ENCODE results near the gene CST9. TPM values are rescaled to one million over a fixed set of nuclear protein-coding genes. Genes with fewer than 3 reads are reported as not detected.

The CST9 gene
- total and polyA plus RNA-seq, 9 of the 15 experiments (the other 6 are each of a cell fraction or from before 2014, with no cell fraction given): not detected

DNA sequence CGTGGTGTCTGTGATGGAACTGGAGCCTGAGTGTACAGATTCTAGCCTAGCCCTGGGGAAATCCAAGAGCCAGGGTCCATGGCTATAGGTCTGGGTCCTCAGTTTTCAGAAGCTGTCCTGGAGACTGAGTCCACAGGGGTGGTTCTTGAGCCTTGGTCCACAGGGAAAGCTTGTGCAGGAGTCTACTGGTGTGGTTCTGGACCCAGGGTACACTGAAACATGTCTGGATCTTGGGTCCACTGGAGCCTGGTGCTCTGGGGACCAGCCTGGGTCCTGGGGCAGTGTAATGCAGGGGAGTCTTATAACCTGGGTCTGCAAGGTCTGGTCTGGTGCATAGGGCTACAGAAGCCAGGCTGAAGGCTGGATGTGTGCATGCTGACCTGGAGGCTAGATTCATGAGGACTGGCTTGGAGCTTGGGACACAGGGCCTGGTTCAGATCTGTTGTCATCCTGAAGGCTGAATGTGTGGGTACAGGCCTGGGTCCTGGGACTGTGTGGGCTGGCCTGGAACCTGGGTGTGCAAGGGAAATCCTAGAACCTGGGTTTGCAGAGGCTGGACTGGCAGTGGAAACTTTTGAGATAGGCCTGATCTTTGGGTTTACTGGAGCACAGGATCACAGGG is 42.9 kb downstream of the CST9 start:
- H3K27ac ChIP-seq (ENCODE audit: extremely low read depth, low read depth, low read length): no peak overlapping the region
- no peaks in the 10 kb centered on the region for H4K20me1 ChIP-seq (replicated peaks; ENCODE audit: control insufficient read depth, insufficient read depth, low read length)
- H3K4me3 ChIP-seq: no peak overlapping the region
- H3K9me3 ChIP-seq (replicated peaks; ENCODE audit: control insufficient read depth, insufficient read depth, low read depth, low read length): no peaks in the 10 kb centered on the region
- no peak overlapping the region for H3K9ac ChIP-seq (ENCODE audit: insufficient read depth in 1 of 2, low read depth in 2 of 2, low read length in 2 of 2)
- H3K27me3 ChIP-seq (ENCODE audit: control insufficient read depth in 2 of 2, insufficient read depth in 2 of 2, low read length in 2 of 2): no peaks in the 10 kb centered on the region; a peak in 1 of 5 replicates
- FAIRE-seq (no peak), ATAC-seq (no peak), DNase-seq (ENCODE audit: extremely low read depth in 1 of 4, low spot score in 3 of 4) (no peak)
- no peaks in the 10 kb centered on the region; a peak in 1 of 5 replicates for H3K4me1 ChIP-seq (replicated peaks in 1 of 2; ENCODE audit: control insufficient read depth in 2 of 2, insufficient read depth in 2 of 2, low read length in 2 of 2)
- intact Hi-C loops (cut with micrococcal nuclease): no loop called here
- H3K79me2 ChIP-seq (ENCODE audit: control insufficient read depth, insufficient read depth, low read length): no peaks in the 10 kb centered on the region
- whole genome bisulfite sequencing (ENCODE audit: insufficient coverage, low coverage, missing lambda C conversion rate): 0% methylated on average over 1 of the region's 1 CpG
- ChIA-PET POLR2A (no interaction called here), CTCF (ENCODE audit: low intra/inter-chr PET ratio) (no interaction called here)
- H3K9me1 ChIP-seq (ENCODE audit: control insufficient read depth, insufficient read depth, low read length): no peaks in the 10 kb centered on the region
- no peak overlapping the region for H3K4me2 ChIP-seq (ENCODE audit: insufficient read depth, low read length)
- in situ Hi-C loops (cut with MboI): no loop called here
- TF ChIP-seq PTRF (tag; IDR thresholded peaks at IDR 0.05): no peak
- TF ChIP-seq, protein P1, sequence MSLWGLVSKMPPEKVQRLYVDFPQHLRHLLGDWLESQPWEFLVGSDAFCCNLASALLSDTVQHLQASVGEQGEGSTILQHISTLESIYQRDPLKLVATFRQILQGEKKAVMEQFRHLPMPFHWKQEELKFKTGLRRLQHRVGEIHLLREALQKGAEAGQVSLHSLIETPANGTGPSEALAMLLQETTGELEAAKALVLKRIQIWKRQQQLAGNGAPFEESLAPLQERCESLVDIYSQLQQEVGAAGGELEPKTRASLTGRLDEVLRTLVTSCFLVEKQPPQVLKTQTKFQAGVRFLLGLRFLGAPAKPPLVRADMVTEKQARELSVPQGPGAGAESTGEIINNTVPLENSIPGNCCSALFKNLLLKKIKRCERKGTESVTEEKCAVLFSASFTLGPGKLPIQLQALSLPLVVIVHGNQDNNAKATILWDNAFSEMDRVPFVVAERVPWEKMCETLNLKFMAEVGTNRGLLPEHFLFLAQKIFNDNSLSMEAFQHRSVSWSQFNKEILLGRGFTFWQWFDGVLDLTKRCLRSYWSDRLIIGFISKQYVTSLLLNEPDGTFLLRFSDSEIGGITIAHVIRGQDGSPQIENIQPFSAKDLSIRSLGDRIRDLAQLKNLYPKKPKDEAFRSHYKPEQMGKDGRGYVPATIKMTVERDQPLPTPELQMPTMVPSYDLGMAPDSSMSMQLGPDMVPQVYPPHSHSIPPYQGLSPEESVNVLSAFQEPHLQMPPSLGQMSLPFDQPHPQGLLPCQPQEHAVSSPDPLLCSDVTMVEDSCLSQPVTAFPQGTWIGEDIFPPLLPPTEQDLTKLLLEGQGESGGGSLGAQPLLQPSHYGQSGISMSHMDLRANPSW (CRISPR knock-in tag; IDR thresholded peaks at IDR 0.05): no peak
- TF ChIP-seq RNF219 (CRISPR knock-in tag; IDR thresholded peaks at IDR 0.05): no peak
- no peak for TF ChIP-seq DACH1 (IDR thresholded peaks at IDR 0.05; ENCODE audit: partially characterized antibody)
- TF ChIP-seq FOXA3 (CRISPR knock-in tag; conservative IDR thresholded peaks at IDR 0.05 in 1 of 2, IDR thresholded peaks at IDR 0.05 in 1 of 2): no peak
- TF ChIP-seq ZNF77 (CRISPR knock-in tag; IDR thresholded peaks at IDR 0.05): no peak
- no peak for TF ChIP-seq SMAD1 (IDR thresholded peaks at IDR 0.05; ENCODE audit: low read depth, low read length, partially characterized antibody)
- no peak for TF ChIP-seq ATF7 (IDR thresholded peaks at IDR 0.05)
- BruUV-seq (replicated peaks): no TSS peak
- no peaks in the 10 kb centered on the region for H3K36me3 ChIP-seq (ENCODE audit: control insufficient read depth, insufficient read depth, low read length)
- no peak overlapping the region for H2AFZ ChIP-seq (ENCODE audit: low read depth, low read length)
